HTERT RPE-1 (cell line): Measurements from ENCODE around the gene ETV4.

ENCODE experiments used
- in situ Hi-C: fragments of 300-500 bp; cut with MboI; formaldehyde crosslinking; loops from 4 replicates; pipeline ENCODE4 v1.14.3; 2020; ENCODE audit warnings: low sequenced_read_pairs

Gene ETV4

GRCh38 chr17:43573579-43574321, 27.6 kb upstream of the ETV4 start:
- in situ Hi-C loops = no loop called here

- in situ Hi-C loops = no loop called here
Measured at GRCh38 chr17:43572368-43572980, 26.3 kb upstream of the ETV4 start.

- in situ Hi-C loops = no loop called here
Measured at GRCh38 chr17:43570518-43570928, 24.4 kb upstream of the ETV4 start.

DNA sequence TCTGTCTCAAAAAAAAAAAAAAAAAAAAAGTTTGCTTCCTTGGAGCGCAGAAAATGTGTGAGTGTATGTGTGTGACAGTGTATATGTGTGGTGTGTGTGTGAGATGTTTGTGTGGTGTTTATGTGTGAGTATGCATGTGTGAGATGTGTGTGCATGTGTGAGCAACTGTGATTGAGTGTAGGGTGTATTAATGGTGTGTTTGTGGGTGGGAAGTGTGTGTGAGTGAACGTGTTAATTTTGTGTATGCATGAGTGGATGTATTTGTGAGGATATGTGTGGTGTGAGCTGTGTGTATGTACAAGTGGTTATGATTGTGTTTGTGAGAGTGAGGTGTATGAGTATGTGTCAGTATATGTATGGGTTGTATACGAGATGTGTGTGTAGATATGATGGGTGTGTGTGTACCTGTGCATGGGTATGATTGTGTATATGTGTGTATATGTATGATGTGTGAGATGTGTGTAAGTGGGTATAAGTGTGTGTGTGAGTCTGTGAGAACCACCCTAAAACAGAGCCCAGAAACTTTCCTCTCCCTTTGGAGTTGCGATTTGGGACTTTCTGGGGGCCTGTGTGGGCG, 22.5 kb upstream of the ETV4 start:
- in situ Hi-C loops = no loop called here

DNA sequence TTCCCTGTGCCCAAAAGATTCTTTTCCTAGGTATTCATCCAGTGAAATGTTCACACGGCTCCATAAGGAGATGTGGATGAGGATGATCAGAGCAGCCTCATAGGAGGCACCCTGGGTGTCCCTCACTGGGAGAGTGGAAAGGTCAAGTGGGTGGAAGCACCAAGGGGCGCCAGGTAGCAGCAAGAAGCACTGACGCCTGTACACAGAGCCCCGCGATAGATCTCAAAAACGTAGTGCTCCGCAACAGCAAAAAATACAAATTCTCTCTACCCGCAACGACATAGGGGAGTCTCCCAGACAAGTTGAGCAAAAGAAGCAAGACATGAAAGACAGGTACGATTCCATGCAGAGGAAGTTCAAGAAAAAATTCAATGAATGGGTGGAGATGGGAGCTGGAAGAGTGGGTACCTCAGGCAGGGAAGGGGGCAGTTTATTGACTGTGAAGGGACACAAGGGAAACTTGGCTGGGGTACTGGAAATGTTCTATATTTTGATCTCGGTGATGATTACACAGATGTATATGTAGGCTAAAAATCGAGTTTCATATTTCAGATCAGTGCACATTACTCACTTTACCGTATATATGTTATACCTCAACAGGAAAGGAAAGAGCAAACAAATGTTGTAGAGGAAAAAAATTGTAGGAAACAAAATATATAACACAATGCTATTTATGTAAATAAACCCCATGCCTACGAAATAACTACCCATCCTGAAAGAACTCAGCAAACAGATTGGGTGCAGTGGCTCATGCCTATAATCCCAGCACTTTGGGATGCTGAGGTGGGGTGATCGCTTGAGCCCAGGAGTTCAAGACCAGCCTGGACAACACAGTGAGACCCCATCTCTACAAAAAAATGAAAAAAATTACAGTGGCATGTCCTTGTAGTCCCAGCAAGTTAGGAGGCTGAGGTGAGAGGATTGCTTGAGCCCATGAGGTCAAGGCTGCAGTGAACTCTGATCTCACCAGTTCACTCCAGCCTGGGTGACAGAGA, 17.8 kb upstream of the ETV4 start:
- in situ Hi-C loops = no loop called here

- in situ Hi-C loops = no loop called here
Measured at GRCh38 chr17:43562679-43563599, 16.8 kb upstream of the ETV4 start.

- in situ Hi-C loops = no loop called here
Measured at GRCh38 chr17:43560461-43561427, 14.6 kb upstream of the ETV4 start.

DNA sequence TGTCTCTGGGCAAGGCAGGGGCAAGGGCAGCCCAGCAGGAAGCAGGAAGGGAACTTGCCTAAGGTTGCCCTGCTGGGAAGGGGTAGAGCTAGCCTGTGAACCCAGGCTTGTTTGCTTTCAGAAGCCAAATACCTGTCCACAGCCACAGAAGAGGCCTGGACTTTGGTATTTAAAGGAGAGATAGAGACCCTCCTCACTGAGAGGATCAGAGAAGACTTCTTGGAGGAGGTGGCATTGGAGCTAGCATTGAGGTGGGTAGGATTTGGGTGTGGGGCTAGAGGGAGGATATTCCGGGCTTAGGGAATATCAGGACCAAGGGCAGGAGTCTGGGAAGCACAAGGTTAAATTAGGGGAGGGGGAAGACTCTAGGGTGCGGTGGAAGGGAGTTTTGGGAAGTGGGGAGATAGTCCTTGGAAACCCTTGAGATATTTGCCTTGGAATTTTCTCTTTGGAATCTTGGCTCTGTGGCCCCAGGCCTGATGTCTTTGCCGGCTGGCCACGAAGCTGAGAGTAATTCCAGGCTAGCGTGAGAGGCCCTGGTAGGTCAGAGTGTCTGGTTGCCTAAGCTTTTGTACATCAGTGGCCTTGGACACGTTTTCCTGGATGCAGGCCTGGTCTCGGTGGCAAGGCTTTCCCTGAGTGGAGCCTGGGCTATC, 13.1 kb upstream of the ETV4 start:
- in situ Hi-C loops = no loop called here

GRCh38 chr17:43558805-43559160, 12.6 kb upstream of the ETV4 start:
- in situ Hi-C loops = no loop called here

GRCh38 chr17:43556292-43556691, 10.2 kb upstream of the ETV4 start:
- in situ Hi-C loops = no loop called here

GRCh38 chr17:43554857-43555256, 8.7 kb upstream of the ETV4 start:
- in situ Hi-C loops = no loop called here

GRCh38 chr17:43553573-43553972, 7.4 kb upstream of the ETV4 start:
- in situ Hi-C loops = no loop called here

- in situ Hi-C loops = no loop called here
Measured at GRCh38 chr17:43552229-43552837, 6.2 kb upstream of the ETV4 start.

DNA sequence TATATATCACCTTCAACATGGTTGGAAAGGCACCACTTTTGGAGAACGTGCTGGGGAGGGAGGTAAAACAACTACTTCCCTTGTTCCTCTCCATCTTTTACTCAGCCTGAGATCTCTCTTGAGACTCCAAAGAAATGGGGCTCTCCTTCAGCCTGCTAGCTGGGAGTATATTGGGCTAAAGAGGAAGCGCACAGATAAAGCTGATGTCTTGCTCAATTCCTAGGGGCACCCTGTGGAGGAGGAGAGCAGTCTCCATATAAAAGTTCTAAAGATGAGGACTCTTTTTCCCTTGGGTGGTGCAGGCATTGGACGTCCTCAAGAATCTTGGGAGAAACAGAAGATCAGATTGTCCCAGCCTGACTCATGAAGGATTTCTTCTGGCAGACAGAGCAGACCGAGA, 4.6 kb upstream of the ETV4 start:
- in situ Hi-C loops = no loop called here

GRCh38 chr17:43549496-43549895, 3.4 kb upstream of the ETV4 start:
- in situ Hi-C loops = no loop called here

- in situ Hi-C loops = no loop called here
Measured at GRCh38 chr17:43548689-43549379, 2.7 kb upstream of the ETV4 start.

DNA sequence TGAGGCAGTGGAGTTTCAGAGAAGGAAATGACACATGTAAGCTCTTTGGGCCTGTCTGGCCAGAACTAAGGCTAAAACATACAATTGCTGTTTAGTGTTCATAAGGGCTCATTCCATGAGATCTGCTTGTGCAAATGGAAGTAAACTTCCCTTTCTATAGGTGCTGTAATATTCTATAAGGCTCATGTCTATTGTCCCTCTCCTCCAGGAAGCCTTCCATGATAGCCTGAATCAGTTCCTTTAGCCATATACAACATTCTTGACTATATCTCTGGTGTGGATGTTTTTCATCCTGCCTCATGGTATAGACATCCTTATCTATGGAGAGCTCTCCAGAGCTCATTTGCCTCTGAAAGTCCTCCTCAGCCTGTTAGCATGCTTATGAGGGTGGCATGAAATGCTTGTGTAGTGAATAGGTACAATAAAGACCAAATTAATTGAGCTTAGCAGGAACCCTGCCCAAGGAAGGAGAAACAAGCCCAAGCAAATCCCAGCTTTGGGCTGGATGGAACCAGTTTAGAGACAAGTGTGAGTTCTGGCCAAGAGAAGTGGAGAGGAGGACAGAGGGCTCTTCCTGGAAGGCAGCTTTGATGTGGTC, 1.6 kb upstream of the ETV4 start:
- in situ Hi-C loops = no loop called here
